ENCODE data around the gene COL8A1.

The COL8A1 gene

DNA sequence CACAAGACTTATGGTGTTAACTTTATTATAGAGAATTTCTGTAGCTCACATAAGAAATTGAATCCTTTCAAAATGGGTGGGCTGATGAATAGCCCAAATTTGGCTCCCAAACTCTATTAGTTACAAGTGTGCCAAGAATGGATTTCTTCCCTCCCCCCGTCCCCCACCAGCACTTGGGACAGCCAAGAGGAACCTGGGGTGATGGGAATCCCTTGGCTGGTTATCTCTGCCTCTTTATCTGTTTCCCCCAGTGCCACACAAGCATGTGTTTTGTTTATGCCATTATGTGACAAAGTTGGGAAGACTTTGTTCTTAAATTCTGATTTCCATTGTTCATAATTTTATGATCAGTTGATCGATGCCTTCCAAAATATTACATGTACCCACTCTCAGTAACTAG lies 207.6 kb downstream of the COL8A1 start:
- no peak for DNase-seq (ENCODE audit: low spot score)

DNA sequence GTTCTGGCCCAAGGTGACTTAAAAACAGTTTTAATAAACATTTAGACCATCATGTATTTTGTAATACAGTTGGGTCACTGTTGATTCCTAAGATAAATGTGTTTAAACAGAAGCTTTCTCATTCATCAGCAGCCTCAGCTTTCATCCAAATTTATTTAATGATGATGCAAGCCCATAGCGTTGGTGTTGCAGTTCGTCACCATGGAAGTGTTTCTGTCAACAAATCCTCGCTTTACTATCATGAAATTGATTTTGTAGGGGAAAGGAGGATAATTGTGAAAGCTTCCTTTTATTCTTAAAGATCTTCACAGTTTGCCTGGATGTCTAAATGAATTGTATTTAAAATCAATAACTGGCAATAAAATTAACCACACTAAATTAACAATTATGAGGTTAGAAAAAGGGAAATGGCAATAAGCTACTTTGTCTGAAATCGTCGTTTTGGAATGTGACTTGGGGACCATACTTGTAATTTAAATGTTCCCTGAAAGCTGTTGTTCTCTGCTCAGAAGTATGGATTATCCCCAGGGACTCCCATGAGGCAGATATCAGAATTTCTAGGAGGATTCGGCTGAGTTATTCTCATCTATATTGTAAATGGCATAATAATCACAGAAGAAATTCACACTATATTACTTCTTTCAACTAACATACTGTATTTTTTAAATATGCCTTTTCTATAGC lies 208.2 kb downstream of the COL8A1 start:
- DNase-seq (ENCODE audit: low spot score), result no peak

DNA sequence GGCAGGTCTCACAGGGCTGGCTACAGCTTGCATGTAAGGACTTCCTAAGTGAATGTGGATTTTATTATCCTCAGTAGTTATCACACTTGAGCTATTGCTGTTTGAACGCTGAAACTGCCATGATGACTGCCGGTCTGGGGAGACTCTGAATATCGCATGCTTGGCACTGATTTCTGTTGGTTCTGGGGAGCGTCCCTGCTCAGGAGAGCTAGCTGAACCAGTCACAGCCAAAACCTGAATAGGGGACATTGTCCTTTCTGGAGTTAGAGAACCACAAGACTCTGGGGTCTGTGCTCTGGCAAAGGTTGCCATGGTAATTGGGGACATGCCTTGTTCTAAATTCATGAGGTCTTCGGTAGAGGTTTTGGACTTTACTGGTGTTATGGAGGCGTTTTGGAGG lies 210.0 kb downstream of the COL8A1 start:
- no peak for DNase-seq (ENCODE audit: low spot score)
